ENCODE results near the gene WSB1. TPM values are rescaled to one million over a fixed set of nuclear protein-coding genes. Genes with fewer than 3 reads are reported as not detected.

WSB1 gene
- total and polyA plus RNA-seq, 10 of the 15 experiments (the other 5 are each of a cell fraction or from before 2014, with no cell fraction given): 26.6 to 458 (median 101) TPM

- no peak for TF ChIP-seq CEBPZ (IDR thresholded peaks at IDR 0.05; ENCODE audit: low read depth, low read length)
- TF ChIP-seq NRF1 (conservative IDR thresholded peaks at IDR 0.05; ENCODE audit: low read depth, low read length): peak; percentile 48
- TF ChIP-seq MEF2B (IDR thresholded peaks at IDR 0.05; ENCODE audit: partially characterized antibody, poor library complexity, severe bottlenecking): no peak
- no peak for TF ChIP-seq PBX3 (IDR thresholded peaks at IDR 0.05; ENCODE audit: insufficient replicate concordance, low read depth, low read length)
- TF ChIP-seq BACH1 (IDR thresholded peaks at IDR 0.05; ENCODE audit: borderline replicate concordance): peak; percentile 82
- no peak for TF ChIP-seq USF1 (IDR thresholded peaks at IDR 0.05; ENCODE audit: borderline replicate concordance, extremely low read length, insufficient read depth, low read depth, low read length)
- TF ChIP-seq SREBF2 (IDR thresholded peaks at IDR 0.05; ENCODE audit: low read length): no peak
- TF ChIP-seq STAT1 (conservative IDR thresholded peaks at IDR 0.05): peak; percentile 78; the same call in 1 of the 2 replicates
- TF ChIP-seq RUNX3 (IDR thresholded peaks at IDR 0.05; ENCODE audit: low read length): peak; percentile 51; the same call in 1 of the 2 replicates
- peak; percentile 22 for TF ChIP-seq BCL3 (IDR thresholded peaks at IDR 0.05; ENCODE audit: borderline replicate concordance, insufficient read depth, low read depth, low read length, poor library complexity, severe bottlenecking)
- TF ChIP-seq RB1 (IDR thresholded peaks at IDR 0.05; ENCODE audit: borderline replicate concordance): peak; percentile 76; the same call in 1 of the 2 replicates
- peak; percentile 70 for TF ChIP-seq RELB (IDR thresholded peaks at IDR 0.05; ENCODE audit: low read depth)
- TF ChIP-seq NFYA (IDR thresholded peaks at IDR 0.05; ENCODE audit: borderline replicate concordance, low read depth, low read length): no peak
- TF ChIP-seq YBX1 (IDR thresholded peaks at IDR 0.05): no peak
- TF ChIP-seq IKZF1 (conservative IDR thresholded peaks at IDR 0.05): peak; percentile 99
- TF ChIP-seq SUZ12 (IDR thresholded peaks at IDR 0.05; ENCODE audit: unreplicated experiment): no peak
- TF ChIP-seq SUPT20H (IDR thresholded peaks at IDR 0.05; ENCODE audit: borderline replicate concordance, control insufficient read depth, low read depth, low read length): no peak
- no peak for TF ChIP-seq ELK1 (IDR thresholded peaks at IDR 0.05; ENCODE audit: low read depth, low read length)
- no peak for TF ChIP-seq KDM1A (IDR thresholded peaks at IDR 0.05; ENCODE audit: borderline replicate concordance)
Observed at GRCh38 chr17:27353461-27354050, 59.6 kb downstream of the WSB1 start (continued).

Data from GM12878 (cell line).